Suprapubic skin (tissue), 4 donors: ENCODE data around the gene RERE. TPM values are rescaled to one million over a fixed set of nuclear protein-coding genes. Genes with fewer than 3 reads are reported as not detected.
A peak's percentile ranks its signal among the peaks of the same experiment; 100 is the strongest.

Experiments
- DNase-seq, 2 donors: peaks; one replicate each; pipeline ENCODE4 v3.0.0-alpha.2; 2019; ENCODE audit warnings: low spot score in 2 of 2
- H3K27ac ChIP-seq: fragments of 200-600 bp; sonication (generic); one replicate; pipeline ENCODE4 v1.5.1; 2019
- H3K27me3 ChIP-seq: fragments of 200-600 bp; sonication (generic); one replicate; pipeline ENCODE4 v1.5.1; 2019
- H3K36me3 ChIP-seq: fragments of 200-600 bp; sonication (generic); one replicate; pipeline ENCODE4 v1.5.1; 2019
- H3K4me1 ChIP-seq: fragments of 200-600 bp; sonication (generic); one replicate; pipeline ENCODE4 v1.5.1; 2019
- H3K4me3 ChIP-seq: fragments of 200-600 bp; sonication (generic); one replicate; pipeline ENCODE4 v1.5.1; 2019; ENCODE audit warnings: mild to moderate bottlenecking
- H3K9me3 ChIP-seq: fragments of 200-600 bp; sonication (generic); one replicate; pipeline ENCODE4 v1.5.1; 2019
- EP300 ChIP-seq: sonication (generic); formaldehyde crosslinking; IDR thresholded peaks from one replicate; pipeline ENCODE4 v1.6.1; 2017; ENCODE audit warnings: antibody characterized with exemption
- POLR2A ChIP-seq, 2 donors: fragments of 450-650 bp; IDR thresholded peaks; one replicate each; pipeline ENCODE4 v1.6.1; 2017; ENCODE audit warnings: antibody characterized with exemption in 2 of 2, mild to moderate bottlenecking in 2 of 2, moderate library complexity in 2 of 2
- POLR2AphosphoS5 ChIP-seq, 3 donors: sonication (generic); formaldehyde crosslinking; IDR thresholded peaks; one replicate each; pipeline ENCODE4 v1.6.1; 2017; ENCODE audit warnings: antibody characterized with exemption in 3 of 3
- WGBS: methylation state at CpG from one replicate; pipeline ENCODE4 v1.1.5; 2018; 5-methylcytosine and 5-hydroxymethylcytosine counted together
- total RNA-seq, 4 donors: library from RNA; depleted of rRNA; stranded (reverse); fragments of >200 nt; gene quantifications; one replicate each; pipeline ENCODE4 v1.1.0, GENCODE V29; 2016
- TF ChIP-seq, protein P1 (sequence below), 2 donors: fragments of 200-600 bp in 1 of 2; fragments of 450-650 bp in 1 of 2; sonication (generic) in 1 of 2; IDR thresholded peaks; one replicate each; pipeline ENCODE4 v1.5.1; 2016 to 2019; ENCODE audit warnings: antibody characterized with exemption in 2 of 2, mild to moderate bottlenecking in 1 of 2, moderate library complexity in 1 of 2

The RERE gene
- total RNA-seq, 4 donors from 2014 or later, result 43.4 to 113 (median 83.3) TPM

DNA sequence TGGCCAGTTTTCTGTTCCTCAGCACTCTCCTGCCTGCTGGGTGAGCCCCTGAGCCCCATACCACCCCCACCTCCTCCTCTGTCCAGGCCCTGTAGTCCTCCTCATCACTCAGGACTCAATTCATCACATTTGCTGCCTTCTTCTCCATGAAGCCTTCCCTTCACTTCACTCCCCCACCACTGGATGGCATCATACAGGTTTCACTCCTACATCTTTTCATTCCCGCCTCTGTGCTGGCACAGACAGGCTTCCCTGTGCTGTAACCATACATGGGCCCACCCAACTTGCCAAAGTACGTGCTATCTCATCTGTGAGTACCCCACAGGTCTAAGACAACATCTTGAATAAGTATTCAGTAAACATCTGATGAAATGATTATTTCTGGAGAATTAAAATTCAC is 442.6 kb downstream of the RERE start:
- Histone ChIP-seq H3K27ac (peak overlapping the region; percentile 84), H3K27me3 (no peaks in the 10 kb centered on the region), H3K36me3 (peaks cover 4% of the 10 kb centered on the region), H3K4me3 (no peak overlapping the region), H3K4me1 (peaks cover 83% of the 10 kb centered on the region), H3K9me3 (no peaks in the 10 kb centered on the region)
- no peak for DNase-seq
- no peak for TF ChIP-seq POLR2A (IDR thresholded peaks at IDR 0.05)
- no peak for TF ChIP-seq EP300
- TF ChIP-seq, protein P1, sequence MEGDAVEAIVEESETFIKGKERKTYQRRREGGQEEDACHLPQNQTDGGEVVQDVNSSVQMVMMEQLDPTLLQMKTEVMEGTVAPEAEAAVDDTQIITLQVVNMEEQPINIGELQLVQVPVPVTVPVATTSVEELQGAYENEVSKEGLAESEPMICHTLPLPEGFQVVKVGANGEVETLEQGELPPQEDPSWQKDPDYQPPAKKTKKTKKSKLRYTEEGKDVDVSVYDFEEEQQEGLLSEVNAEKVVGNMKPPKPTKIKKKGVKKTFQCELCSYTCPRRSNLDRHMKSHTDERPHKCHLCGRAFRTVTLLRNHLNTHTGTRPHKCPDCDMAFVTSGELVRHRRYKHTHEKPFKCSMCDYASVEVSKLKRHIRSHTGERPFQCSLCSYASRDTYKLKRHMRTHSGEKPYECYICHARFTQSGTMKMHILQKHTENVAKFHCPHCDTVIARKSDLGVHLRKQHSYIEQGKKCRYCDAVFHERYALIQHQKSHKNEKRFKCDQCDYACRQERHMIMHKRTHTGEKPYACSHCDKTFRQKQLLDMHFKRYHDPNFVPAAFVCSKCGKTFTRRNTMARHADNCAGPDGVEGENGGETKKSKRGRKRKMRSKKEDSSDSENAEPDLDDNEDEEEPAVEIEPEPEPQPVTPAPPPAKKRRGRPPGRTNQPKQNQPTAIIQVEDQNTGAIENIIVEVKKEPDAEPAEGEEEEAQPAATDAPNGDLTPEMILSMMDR (IDR thresholded peaks at IDR 0.05), result peak in 1 of 2 donors; percentile 34
- TF ChIP-seq POLR2AphosphoS5 (IDR thresholded peaks at IDR 0.05), result no peak
- 74% methylated on average over 2 of the region's 2 CpGs for WGBS

DNA sequence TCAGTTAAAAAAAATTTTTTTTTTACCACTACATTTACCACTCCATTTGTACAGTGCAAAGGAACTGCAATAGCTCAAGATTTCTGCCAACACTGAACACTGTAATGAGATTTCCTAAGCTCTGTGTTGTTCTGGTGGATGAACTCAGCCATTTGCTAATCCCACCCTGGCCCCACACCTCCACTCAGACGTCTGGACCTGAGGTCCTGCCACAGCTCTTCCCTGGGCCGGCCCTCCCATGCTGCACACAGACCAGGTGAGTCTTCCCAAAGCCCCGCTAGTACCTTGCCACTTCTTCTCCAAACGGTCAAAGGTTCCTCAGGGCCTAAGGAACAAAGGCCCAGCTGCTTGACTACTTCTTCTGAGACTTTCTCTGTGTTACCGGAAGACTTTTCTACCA is 443.1 kb downstream of the RERE start:
- H3K27ac ChIP-seq, result peak overlapping the region; percentile 84
- H3K4me3 ChIP-seq, result no peak overlapping the region
- 82% methylated on average over 5 of the region's 5 CpGs for WGBS
- no peak for DNase-seq
- peaks cover 4% of the 10 kb centered on the region for H3K36me3 ChIP-seq
- no peaks in the 10 kb centered on the region for H3K27me3 ChIP-seq
- H3K4me1 ChIP-seq, result peaks cover 83% of the 10 kb centered on the region
- no peak for TF ChIP-seq EP300
- TF ChIP-seq POLR2AphosphoS5 (IDR thresholded peaks at IDR 0.05), result no peak
- TF ChIP-seq POLR2A (IDR thresholded peaks at IDR 0.05), result no peak
- TF ChIP-seq, protein P1 (IDR thresholded peaks at IDR 0.05), result no peak
- no peaks in the 10 kb centered on the region for H3K9me3 ChIP-seq

DNA sequence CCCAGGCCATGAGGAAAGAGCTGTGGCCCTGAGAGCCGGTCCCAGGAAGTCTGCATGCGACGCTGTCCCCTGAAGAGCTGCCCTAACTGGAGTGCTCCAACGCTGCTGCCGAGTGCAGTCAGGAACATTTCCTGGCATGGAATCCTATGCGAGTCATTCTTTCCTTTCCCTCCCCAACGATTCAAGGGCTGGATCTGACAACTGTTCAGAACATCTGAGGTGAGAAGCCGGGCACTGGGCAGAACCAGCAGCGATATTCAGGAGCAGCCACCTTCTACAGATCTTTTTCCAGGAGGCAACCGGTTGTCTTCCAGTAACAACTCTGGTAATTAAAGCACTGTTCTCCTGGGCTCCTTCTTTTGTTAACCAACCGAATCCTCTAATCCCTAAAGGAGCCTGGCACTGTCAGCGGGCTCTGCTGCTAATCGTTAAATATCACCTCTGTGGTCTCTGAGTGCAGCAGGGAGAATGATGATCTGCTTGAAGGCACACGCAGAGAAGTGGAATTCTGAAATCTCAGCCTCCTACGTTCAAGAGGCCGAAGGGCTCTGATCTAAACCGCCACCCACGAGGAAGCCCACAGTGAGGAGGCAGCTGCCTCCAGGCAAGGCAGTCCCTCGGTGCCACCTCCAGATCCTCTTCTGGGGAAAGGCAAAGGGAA is 443.7 kb downstream of the RERE start:
- Histone ChIP-seq H3K27me3 (no peaks in the 10 kb centered on the region), H3K4me1 (peaks cover 78% of the 10 kb centered on the region), H3K9me3 (no peaks in the 10 kb centered on the region), H3K27ac (peak overlapping the region; percentile 84), H3K4me3 (peak overlapping the region; percentile 2), H3K36me3 (peaks cover 4% of the 10 kb centered on the region)
- WGBS, result 12% methylated on average over 18 of the region's 19 CpGs
- TF ChIP-seq, protein P1 (IDR thresholded peaks at IDR 0.05), result no peak
- TF ChIP-seq EP300, result peak; percentile 50
- peak; percentile 12 to 85 (median 48) for TF ChIP-seq POLR2AphosphoS5 (IDR thresholded peaks at IDR 0.05)
- no peak for DNase-seq

DNA sequence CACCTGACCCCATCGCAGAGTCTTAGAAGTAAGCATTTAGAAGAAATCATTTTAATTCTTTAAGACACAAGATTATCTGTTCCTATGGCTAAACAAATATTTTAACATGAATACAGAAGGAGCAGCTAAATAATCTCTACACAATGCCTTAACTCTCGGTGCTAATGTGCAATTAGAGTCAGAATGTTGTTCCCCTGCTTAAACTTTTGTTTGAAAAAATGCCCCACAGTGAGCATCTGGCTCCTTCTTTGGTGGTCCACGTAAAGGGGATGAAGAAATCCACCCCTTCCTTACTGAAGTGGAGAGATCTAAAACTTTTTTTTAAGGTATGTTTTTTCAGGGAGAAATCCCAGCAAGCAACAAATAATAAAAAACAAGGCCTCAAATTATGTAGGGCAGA is 444.3 kb downstream of the RERE start:
- TF ChIP-seq EP300, result no peak
- no peak for TF ChIP-seq POLR2A (IDR thresholded peaks at IDR 0.05)
- no peak for TF ChIP-seq POLR2AphosphoS5 (IDR thresholded peaks at IDR 0.05)
- TF ChIP-seq, protein P1 (IDR thresholded peaks at IDR 0.05), result no peak
- peak overlapping the region; percentile 84 for H3K27ac ChIP-seq
- DNase-seq, result no peak
- WGBS, result 64% methylated on average over 3 of the region's 3 CpGs
- peak overlapping the region; percentile 2 for H3K4me3 ChIP-seq
- H3K9me3 ChIP-seq, result no peaks in the 10 kb centered on the region
- peaks cover 73% of the 10 kb centered on the region for H3K4me1 ChIP-seq
- H3K36me3 ChIP-seq, result peaks cover 4% of the 10 kb centered on the region
- H3K27me3 ChIP-seq, result no peaks in the 10 kb centered on the region

DNA sequence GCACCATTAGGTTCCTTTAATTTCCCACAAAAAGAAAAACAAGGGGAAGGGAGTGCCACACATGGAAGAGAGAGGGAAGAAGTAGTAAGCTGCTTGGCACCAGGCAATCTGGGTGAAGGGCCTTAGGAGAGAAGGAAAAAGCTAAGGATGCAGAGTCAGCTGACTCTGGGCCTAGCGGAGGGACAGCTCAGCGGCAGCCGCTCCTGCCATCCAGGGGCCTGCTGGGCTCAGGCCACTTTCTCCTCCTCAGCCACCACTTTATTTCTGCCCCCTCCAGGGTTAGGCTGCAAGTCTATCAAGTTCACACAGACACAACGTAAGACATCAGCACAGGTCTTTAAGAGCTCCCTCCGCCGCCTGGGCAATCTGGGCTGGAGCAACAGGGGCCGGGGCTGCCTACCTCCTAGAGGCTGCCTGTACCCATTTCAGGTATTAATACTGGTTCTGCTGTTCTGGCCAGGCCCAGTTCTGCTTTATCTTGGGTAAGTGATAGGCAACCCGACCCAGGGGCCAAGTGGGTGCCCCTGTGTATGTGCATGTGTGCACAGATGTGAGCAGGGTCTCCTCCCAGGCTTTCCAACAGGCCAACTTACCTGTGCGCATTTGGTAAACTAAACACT is 446.0 kb downstream of the RERE start:
- WGBS, result 84% methylated on average over 9 of the region's 9 CpGs
- H3K27me3 ChIP-seq, result no peaks in the 10 kb centered on the region
- TF ChIP-seq EP300 (no peak), POLR2A (IDR thresholded peaks at IDR 0.05) (no peak)
- no peak overlapping the region for H3K4me3 ChIP-seq
- no peak for DNase-seq
- H3K4me1 ChIP-seq, result peaks cover 72% of the 10 kb centered on the region
- H3K36me3 ChIP-seq, result peaks cover 9% of the 10 kb centered on the region
- H3K9me3 ChIP-seq, result no peaks in the 10 kb centered on the region
- H3K27ac ChIP-seq, result peak overlapping the region; percentile 84
